HG03066 (cell line): ENCODE results near the gene CTNNA1.
"Not testable (repeated sequence)": the region's sequence is repeated elsewhere in the genome, so short reads cannot be mapped to it uniquely, and the experiment has no call there.

Experiments used
- ATAC-seq: cut with Tn5 transposase; IDR thresholded peaks from one replicate; pipeline ENCODE4 v1.9.1; 2021; ENCODE audit warnings: low read depth; ENCODE audit not compliant: unreplicated experiment

CTNNA1 gene

GRCh38 chr5:138724470-138725146, 28.6 kb upstream of the CTNNA1 start:
- ATAC-seq, result no peak

GRCh38 chr5:138725153-138725817, 27.9 kb upstream of the CTNNA1 start:
- ATAC-seq, result no peak

GRCh38 chr5:138725818-138726416, 27.3 kb upstream of the CTNNA1 start:
- ATAC-seq, result no peak

DNA sequence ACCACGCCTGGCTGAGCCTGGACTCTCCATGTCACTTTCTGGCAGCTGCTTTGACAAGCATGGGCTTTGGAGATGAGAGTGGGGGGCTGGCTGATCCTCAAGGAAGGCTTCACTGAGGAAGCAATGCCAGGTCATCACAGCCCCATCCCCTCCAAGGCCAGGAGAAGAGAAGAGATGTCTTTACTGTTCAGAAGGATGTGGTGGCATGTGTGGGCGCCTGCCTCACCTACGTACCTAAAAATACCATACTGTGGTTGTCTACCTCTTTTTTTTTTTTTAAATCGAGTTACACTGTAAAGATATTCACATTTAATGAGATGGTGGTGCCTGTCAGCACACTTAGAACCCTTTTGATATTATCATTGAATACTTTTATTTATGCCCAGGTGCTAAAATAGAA, 26.4 kb upstream of the CTNNA1 start:
- ATAC-seq, result no peak

DNA sequence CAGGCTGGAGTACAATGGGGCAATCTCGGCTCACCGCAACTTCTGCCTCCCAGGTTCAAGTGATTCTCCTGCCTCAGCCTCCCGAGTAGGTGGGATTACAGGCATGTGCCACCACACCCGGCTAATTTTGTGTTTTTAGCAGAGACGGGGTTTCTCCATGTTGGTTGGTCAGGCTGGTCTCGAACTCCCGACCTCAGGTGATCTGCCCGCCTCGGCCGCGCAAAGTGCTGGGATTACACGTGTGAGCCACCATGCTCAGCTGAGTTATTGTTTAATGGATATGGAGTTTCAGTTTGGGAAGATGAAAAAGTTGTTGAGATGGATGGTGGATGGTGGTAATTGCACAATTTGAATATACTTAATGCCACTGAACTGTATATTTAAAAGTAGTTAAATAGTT, 22.7 kb upstream of the CTNNA1 start:
- not testable (repeated sequence) for ATAC-seq

DNA sequence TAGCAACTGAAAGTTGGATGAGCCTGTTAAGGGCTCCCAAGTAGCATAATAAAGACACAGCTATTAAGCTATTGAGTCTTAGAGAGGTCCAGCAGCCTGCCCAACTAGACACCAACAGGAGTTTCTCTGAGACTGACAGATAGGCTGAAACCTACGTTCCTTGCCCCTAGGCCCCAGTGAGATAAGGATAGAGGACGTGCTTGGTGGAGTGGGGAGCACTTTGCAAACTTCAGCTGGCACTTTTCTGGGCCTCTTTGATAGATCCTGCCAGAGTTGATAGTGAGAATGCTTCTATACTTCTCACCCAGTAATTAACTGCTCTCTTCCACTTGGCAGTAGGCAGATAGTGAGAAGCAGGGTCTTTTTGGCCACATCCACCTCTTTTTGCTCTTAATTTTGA, 20.8 kb upstream of the CTNNA1 start:
- no peak for ATAC-seq

GRCh38 chr5:138732933-138733332, 20.3 kb upstream of the CTNNA1 start:
- ATAC-seq, result no peak

GRCh38 chr5:138733509-138733908, 19.7 kb upstream of the CTNNA1 start:
- no peak for ATAC-seq

GRCh38 chr5:138736293-138736692, 16.9 kb upstream of the CTNNA1 start:
- no peak for ATAC-seq

GRCh38 chr5:138737494-138738265, 15.5 kb upstream of the CTNNA1 start:
- ATAC-seq, result no peak

GRCh38 chr5:138738399-138738798, 14.8 kb upstream of the CTNNA1 start:
- ATAC-seq, result no peak

GRCh38 chr5:138739938-138740337, 13.3 kb upstream of the CTNNA1 start:
- ATAC-seq, result no peak

- no peak for ATAC-seq
These were observed 9.7 kb upstream of the CTNNA1 start for GRCh38 chr5:138743484-138743883.

DNA sequence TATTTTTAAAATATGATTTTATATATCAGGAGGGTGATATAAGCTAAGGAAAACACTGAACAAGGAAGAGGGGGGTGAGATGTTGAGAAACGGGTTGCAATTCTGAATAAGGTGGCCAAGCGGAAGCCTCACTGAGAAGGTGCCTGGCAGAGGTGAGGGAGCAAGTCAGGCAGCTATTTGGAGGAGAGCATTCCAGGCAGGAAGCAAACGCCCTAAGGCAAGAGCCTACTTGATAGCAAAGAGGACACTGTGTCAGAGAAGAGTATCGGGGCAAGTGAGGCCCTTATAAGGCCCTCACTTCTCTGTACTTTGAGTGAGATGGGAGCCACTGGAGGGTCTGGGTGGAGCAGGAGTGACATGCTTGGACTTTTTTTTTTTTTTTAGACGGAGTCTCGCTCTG, 8.0 kb upstream of the CTNNA1 start:
- ATAC-seq, result no peak

- ATAC-seq, result no peak
These were observed 4.6 kb upstream of the CTNNA1 start for GRCh38 chr5:138748630-138749081.

GRCh38 chr5:138751344-138751743, 1.9 kb upstream of the CTNNA1 start:
- ATAC-seq, result not testable (repeated sequence)

GRCh38 chr5:138752341-138752950, 779 bp upstream of the CTNNA1 start:
- ATAC-seq, result no peak

DNA sequence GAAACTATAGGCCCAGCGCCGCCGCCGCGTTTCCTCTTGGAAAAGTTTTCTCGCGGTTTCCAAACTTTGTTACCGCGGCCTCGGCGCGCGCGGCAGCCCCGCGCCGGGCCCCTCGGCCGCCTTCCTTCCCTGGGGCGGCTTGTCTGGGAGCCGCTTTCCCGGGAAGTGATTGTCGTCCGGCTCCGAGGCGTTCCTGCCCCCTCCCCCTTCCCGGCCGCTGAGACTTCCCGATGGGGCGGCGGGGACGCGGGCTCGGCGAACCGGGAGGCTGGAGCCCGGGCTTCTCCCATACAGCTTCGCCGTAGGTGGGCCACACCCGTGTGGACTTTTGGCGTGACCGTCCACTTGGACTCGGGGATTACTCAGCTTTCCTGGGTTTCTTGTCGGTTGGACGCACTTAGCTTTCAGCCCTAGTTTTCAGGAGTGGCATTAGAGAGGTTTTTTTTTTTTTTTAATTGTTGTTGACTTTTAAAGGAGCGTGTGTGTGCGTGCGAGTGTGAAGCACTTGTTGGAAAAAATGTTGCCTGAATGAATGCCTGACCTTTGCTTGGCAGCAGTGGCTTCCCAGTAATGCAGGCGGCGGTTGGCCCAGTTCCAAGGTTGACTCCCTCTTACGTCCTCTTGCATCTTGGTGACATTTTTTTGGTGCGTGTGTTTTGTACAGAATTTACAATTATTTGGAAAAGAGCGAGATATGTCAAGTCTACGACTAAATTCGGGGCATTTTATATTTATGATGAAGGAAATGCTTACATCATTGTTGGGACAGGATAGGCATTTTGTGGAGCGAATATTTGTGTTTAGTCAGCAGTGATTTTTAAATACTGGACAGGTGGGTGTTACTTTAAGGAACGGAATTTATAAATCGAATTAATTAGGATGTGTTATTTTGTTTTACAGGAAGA, 821 bp downstream of the CTNNA1 start:
- ATAC-seq, result peak; percentile 11

DNA sequence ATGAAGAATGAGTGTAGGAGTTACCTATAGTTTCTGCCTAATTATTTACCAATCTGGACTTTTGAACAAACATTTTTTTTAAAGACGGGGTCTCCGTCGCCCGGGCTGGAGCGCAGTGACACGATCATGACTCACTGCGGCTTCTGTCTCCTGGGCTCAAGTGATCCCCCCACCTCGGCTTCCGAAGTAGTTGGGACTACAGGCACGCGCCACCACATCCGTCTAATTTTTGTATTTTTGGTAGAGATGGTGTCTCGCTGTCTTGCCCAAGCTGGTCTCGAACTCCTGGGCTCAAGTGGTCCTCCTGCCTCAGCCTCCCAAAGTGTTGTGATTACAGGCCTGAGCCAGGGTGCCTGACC, 1.5 kb downstream of the CTNNA1 start:
- no peak for ATAC-seq
